Caco-2 (cell line): ENCODE results near the gene RPS6KA2. TPM values are rescaled to one million over a fixed set of nuclear protein-coding genes. Genes with fewer than 3 reads are reported as not detected.

Experiments
- BruUV-seq: library from RNA; stranded (reverse); fragments of 400-500 nt; replicated peaks from 2 replicates; lab custom pipeline; 2021; lab: Mats Ljungman, UMichigan
- CTCF ChIA-PET: fragments of 300-600 bp; sonication (Branson Sonifier 250); formaldehyde crosslinking; loops from one replicate; lab custom pipeline; 2022; ENCODE audit warnings: antibody characterized with exemption; lab: Charles Lee
- POLR2A ChIA-PET: fragments of 300-600 bp; sonication (Branson Sonifier 250); formaldehyde crosslinking; loops from one replicate; lab custom pipeline; 2022; ENCODE audit warnings: antibody characterized with exemption; lab: Charles Lee
- DNase-seq, 2 experiments: peaks; one replicate each; pipeline versions ENCODE4 v3.0.0 to v3.0.0-alpha.2; 2020 to 2022
- H3K27me3 ChIP-seq: replicated peaks from 2 replicates; pipeline ENCODE4 v1.6.0; 2011; ENCODE audit warnings: low read length; ENCODE audit not compliant: control insufficient read depth, insufficient read depth
- H3K36me3 ChIP-seq: 2 replicates; pipeline ENCODE4 v1.5.1; 2011; ENCODE audit warnings: low read length; ENCODE audit not compliant: control insufficient read depth, insufficient read depth
- H3K4me1 ChIP-seq: fragments of 250-450 bp; sonication (Bioruptor Pico); 2 replicates; pipeline ENCODE4 v1.5.1; 2020; ENCODE audit warnings: mild to moderate bottlenecking
- H3K4me3 ChIP-seq: 2 replicates; pipeline ENCODE4 v1.5.1; 2011; ENCODE audit warnings: low read depth, mild to moderate bottlenecking, control low read depth, low read length
- H3K9me3 ChIP-seq: fragments of 250-450 bp; sonication (Bioruptor Pico); 2 replicates; pipeline ENCODE4 v1.5.1; 2020; ENCODE audit warnings: mild to moderate bottlenecking, moderate library complexity
- H3K27ac Mint-ChIP-seq: one replicate; pipeline ENCODE4 v1.8.0; 2022; ENCODE audit warnings: mixed read lengths; ENCODE audit not compliant: unreplicated experiment
- H3K27me3 Mint-ChIP-seq: one replicate; pipeline ENCODE4 v1.8.0; 2022; ENCODE audit warnings: mixed read lengths; ENCODE audit not compliant: insufficient read depth, unreplicated experiment
- H3K36me3 Mint-ChIP-seq: one replicate; pipeline ENCODE4 v1.8.0; 2022; ENCODE audit warnings: mild to moderate bottlenecking, mixed read lengths; ENCODE audit not compliant: insufficient read depth, unreplicated experiment
- H3K4me1 Mint-ChIP-seq: one replicate; pipeline ENCODE4 v1.8.0; 2022; ENCODE audit warnings: low read depth, mixed read lengths; ENCODE audit not compliant: unreplicated experiment
- H3K4me3 Mint-ChIP-seq: one replicate; pipeline ENCODE4 v1.8.0; 2022; ENCODE audit warnings: mild to moderate bottlenecking, moderate library complexity, mixed read lengths; ENCODE audit not compliant: unreplicated experiment
- H3K9me3 Mint-ChIP-seq: one replicate; pipeline ENCODE4 v1.8.0; 2022; ENCODE audit warnings: mixed read lengths; ENCODE audit not compliant: unreplicated experiment
- intact Hi-C: fragments of 100-400 bp; cut with micrococcal nuclease; formaldehyde crosslinking; loops from one replicate; pipeline ENCODE4 v1.10.0; 2022; ENCODE audit not compliant: unreplicated experiment
- total RNA-seq: library from RNA; stranded (reverse); gene quantifications from 2 replicates; pipeline ENCODE4 v1.2.3, GENCODE V29; 2022
- TF ChIP-seq, protein P1 (sequence below), 2 experiments: fragments of 200-600 bp in 1 of 2; IDR thresholded peaks; 1 replicate in 1 of 2; 2 replicates in 1 of 2; pipeline versions ENCODE4 v1.5.1 to v1.8.0; 2011 to 2022; ENCODE audit warnings: antibody characterized with exemption in 1 of 2, control low read depth in 1 of 2, inconsistent platforms in 1 of 2, low read depth in 1 of 2, low read length in 1 of 2, mild to moderate bottlenecking in 1 of 2, moderate library complexity in 1 of 2; ENCODE audit not compliant: insufficient read depth in 1 of 2, severe bottlenecking in 1 of 2, unreplicated experiment in 1 of 2

Gene RPS6KA2
- total RNA-seq, 1 experiment from 2014 or later, result 5.6 TPM

DNA sequence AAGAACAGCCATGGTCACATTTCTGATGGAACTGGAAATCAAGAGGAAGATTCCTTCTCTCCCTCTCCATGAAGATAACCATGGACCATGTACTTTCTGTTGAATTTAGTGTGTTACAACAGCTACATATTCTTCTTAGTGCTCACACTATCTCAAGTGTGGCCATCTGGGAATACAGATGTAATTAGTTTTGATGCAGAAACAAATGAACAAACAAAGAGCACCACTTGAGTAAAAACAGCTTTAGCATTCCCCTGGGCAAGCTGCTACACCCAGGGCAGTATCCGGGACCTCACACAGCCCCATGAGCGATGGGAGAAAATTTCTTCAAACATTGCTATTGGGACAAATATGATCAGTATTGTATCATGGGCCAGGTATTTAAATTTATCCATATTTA, 115.7 kb downstream of the RPS6KA2 start:
- H3K4me1 ChIP-seq, result no peaks in the 10 kb centered on the region
- H3K9me3 ChIP-seq, result no peaks in the 10 kb centered on the region
- intact Hi-C loops, result no loop called here
- Mint-ChIP-seq H3K27me3 (peaks cover 5% of the 10 kb centered on the region), H3K9me3 (no peaks in the 10 kb centered on the region), H3K36me3 (no peaks in the 10 kb centered on the region), H3K4me3 (no peak overlapping the region), H3K27ac (no peak overlapping the region), H3K4me1 (no peaks in the 10 kb centered on the region)
- no peak overlapping the region for H3K4me3 ChIP-seq
- BruUV-seq, result no TSS peak
- H3K36me3 ChIP-seq, result no peaks in the 10 kb centered on the region
- CTCF ChIA-PET, result no interaction called here
- TF ChIP-seq, protein P1, sequence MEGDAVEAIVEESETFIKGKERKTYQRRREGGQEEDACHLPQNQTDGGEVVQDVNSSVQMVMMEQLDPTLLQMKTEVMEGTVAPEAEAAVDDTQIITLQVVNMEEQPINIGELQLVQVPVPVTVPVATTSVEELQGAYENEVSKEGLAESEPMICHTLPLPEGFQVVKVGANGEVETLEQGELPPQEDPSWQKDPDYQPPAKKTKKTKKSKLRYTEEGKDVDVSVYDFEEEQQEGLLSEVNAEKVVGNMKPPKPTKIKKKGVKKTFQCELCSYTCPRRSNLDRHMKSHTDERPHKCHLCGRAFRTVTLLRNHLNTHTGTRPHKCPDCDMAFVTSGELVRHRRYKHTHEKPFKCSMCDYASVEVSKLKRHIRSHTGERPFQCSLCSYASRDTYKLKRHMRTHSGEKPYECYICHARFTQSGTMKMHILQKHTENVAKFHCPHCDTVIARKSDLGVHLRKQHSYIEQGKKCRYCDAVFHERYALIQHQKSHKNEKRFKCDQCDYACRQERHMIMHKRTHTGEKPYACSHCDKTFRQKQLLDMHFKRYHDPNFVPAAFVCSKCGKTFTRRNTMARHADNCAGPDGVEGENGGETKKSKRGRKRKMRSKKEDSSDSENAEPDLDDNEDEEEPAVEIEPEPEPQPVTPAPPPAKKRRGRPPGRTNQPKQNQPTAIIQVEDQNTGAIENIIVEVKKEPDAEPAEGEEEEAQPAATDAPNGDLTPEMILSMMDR (IDR thresholded peaks at IDR 0.05; ENCODE audit: insufficient read depth in 1 of 2, low read depth in 1 of 2, low read length in 1 of 2, severe bottlenecking in 1 of 2, unreplicated experiment in 1 of 2), result no peak
- POLR2A ChIA-PET, result no interaction called here
- DNase-seq, result no peak
- H3K27me3 ChIP-seq, result no peaks in the 10 kb centered on the region

DNA sequence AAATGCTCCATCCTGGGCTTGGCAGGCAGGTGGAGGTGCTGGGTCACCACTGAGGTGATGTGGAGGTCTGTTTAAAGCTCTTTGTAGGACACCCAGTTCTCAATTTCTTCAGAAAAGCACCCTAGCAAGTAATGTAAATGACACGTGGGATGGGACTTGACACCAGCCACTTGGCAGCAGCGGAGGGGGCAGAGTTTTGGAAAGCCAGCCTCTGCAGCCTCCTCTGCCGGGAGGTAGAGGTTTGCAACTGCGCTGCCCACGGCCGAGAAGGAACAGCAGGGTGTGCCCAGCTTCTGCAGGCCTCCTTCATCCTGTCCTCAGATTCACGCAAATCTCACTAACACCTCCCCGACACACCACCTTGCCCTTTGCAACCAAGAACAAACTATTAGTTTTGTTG, 117.9 kb downstream of the RPS6KA2 start:
- TF ChIP-seq, protein P1 (IDR thresholded peaks at IDR 0.05; ENCODE audit: insufficient read depth in 1 of 2, low read depth in 1 of 2, low read length in 1 of 2, severe bottlenecking in 1 of 2, unreplicated experiment in 1 of 2), result no peak
- no peaks in the 10 kb centered on the region for H3K4me1 Mint-ChIP-seq

DNA sequence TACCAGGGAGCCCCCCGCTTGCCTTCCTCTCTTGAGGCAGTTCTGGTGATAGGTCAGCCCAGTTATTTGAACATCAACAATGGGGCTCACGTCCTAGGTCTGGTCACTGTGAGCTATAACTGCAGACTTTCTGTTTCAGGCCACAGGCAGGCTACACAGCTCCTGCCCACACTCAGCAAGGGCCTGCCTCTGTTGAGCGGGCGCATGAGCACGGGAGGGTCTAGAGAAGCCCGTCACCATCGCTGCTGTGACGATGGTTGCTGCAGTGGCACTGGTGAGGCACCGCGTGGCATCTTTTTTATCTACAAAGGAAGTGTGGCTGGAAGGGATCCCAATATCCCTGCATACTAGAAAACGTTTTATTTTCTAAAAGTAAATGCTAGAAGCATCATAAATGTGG, 118.3 kb downstream of the RPS6KA2 start:
- Histone ChIP-seq H3K9me3 (no peaks in the 10 kb centered on the region), H3K4me3 (no peak overlapping the region), H3K36me3 (no peaks in the 10 kb centered on the region), H3K4me1 (no peaks in the 10 kb centered on the region), H3K27me3 (no peaks in the 10 kb centered on the region)
- peaks cover 5% of the 10 kb centered on the region for H3K27me3 Mint-ChIP-seq
- no peak overlapping the region for H3K27ac Mint-ChIP-seq
- H3K4me1 Mint-ChIP-seq, result no peaks in the 10 kb centered on the region
- H3K36me3 Mint-ChIP-seq, result no peaks in the 10 kb centered on the region
- POLR2A ChIA-PET, result no interaction called here
- no peak overlapping the region for H3K4me3 Mint-ChIP-seq
- H3K9me3 Mint-ChIP-seq, result no peaks in the 10 kb centered on the region
- DNase-seq, result no peak
- no TSS peak for BruUV-seq
- intact Hi-C loops, result no loop called here
- TF ChIP-seq, protein P1 (IDR thresholded peaks at IDR 0.05; ENCODE audit: insufficient read depth in 1 of 2, low read depth in 1 of 2, low read length in 1 of 2, severe bottlenecking in 1 of 2, unreplicated experiment in 1 of 2), result no peak
- CTCF ChIA-PET, result interaction anchor here (0.6 kb wide), 1 partner anchor 39 kb away, joined by 4 read pairs; no protein-coding TSS in a partner anchor

More for the DNA sequence above, 117.9 kb downstream of the RPS6KA2 start:
- Mint-ChIP-seq H3K9me3 (no peaks in the 10 kb centered on the region), H3K4me3 (no peak overlapping the region), H3K27ac (no peak overlapping the region), H3K36me3 (no peaks in the 10 kb centered on the region), H3K27me3 (peaks cover 5% of the 10 kb centered on the region)
- Histone ChIP-seq H3K4me1 (no peaks in the 10 kb centered on the region), H3K36me3 (no peaks in the 10 kb centered on the region), H3K27me3 (no peaks in the 10 kb centered on the region), H3K4me3 (no peak overlapping the region), H3K9me3 (no peaks in the 10 kb centered on the region)
- CTCF ChIA-PET, result interaction anchor here (0.6 kb wide), 1 partner anchor 39 kb away, joined by 4 read pairs; no protein-coding TSS in a partner anchor
- DNase-seq, result no peak
- POLR2A ChIA-PET, result no interaction called here
- no TSS peak for BruUV-seq
- intact Hi-C loops, result no loop called here
